ENCODE results near the gene RIPK1.
"Not testable (repeated sequence)": the region's sequence is repeated elsewhere in the genome, so short reads cannot be mapped to it uniquely, and the experiment has no call there.

RIPK1 gene

DNA sequence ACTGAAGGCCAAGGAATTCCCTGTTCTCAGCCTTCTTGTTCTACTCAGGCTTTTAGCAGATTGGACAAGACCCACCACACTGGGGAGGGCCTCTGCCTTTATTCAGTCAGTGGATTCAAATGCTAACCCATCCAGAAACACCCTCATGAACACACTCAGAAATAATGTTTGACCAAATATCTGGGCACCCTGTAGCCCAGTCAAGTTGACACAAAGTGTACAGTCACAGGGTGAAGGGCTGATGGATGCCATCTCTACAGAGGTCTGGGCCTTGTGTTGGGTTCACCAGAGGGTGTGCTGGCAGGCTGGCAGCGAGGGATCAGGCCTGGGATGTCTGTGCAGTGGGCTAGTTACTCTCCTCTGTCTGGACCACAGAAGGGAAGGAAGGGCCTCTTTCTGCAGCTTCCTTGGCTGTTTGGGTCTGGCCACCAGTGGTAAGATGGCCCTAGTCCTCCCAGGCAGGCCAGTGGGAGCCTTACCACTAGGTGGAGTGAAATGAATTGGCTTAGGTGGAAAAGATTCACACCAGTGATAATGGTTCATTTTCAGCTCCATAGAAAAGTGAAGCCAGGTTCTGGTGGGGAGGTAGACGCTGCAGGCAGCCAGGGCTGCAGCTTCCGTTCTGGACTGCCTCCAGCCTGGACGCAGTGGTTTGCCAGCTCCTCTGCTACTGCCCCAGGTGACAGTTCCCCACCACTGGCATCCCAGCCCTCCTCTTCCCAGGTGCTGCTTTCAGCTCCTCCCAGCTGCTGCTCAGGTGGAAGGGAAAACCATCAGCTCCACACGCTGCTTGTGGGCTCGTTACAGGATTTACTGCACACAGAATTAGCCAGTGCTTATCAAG lies 79.8 kb downstream of the RIPK1 start:
- no peak overlapping the region for H3K4me3 ChIP-seq (ENCODE audit: low read depth, low read length)
- TF ChIP-seq, protein P1, sequence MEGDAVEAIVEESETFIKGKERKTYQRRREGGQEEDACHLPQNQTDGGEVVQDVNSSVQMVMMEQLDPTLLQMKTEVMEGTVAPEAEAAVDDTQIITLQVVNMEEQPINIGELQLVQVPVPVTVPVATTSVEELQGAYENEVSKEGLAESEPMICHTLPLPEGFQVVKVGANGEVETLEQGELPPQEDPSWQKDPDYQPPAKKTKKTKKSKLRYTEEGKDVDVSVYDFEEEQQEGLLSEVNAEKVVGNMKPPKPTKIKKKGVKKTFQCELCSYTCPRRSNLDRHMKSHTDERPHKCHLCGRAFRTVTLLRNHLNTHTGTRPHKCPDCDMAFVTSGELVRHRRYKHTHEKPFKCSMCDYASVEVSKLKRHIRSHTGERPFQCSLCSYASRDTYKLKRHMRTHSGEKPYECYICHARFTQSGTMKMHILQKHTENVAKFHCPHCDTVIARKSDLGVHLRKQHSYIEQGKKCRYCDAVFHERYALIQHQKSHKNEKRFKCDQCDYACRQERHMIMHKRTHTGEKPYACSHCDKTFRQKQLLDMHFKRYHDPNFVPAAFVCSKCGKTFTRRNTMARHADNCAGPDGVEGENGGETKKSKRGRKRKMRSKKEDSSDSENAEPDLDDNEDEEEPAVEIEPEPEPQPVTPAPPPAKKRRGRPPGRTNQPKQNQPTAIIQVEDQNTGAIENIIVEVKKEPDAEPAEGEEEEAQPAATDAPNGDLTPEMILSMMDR (IDR thresholded peaks at IDR 0.05; ENCODE audit: low read depth, low read length) = no peak
- TF ChIP-seq MYC (IDR thresholded peaks at IDR 0.05; ENCODE audit: low read depth, low read length) = no peak
- TF ChIP-seq, protein P2, sequence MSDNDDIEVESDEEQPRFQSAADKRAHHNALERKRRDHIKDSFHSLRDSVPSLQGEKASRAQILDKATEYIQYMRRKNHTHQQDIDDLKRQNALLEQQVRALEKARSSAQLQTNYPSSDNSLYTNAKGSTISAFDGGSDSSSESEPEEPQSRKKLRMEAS (IDR thresholded peaks at IDR 0.05; ENCODE audit: low read depth, low read length) = no peak
- no peak for TF ChIP-seq POLR2A (IDR thresholded peaks at IDR 0.05; ENCODE audit: extremely low read depth, insufficient read length)
- no peak for DNase-seq (ENCODE audit: low read depth)

DNA sequence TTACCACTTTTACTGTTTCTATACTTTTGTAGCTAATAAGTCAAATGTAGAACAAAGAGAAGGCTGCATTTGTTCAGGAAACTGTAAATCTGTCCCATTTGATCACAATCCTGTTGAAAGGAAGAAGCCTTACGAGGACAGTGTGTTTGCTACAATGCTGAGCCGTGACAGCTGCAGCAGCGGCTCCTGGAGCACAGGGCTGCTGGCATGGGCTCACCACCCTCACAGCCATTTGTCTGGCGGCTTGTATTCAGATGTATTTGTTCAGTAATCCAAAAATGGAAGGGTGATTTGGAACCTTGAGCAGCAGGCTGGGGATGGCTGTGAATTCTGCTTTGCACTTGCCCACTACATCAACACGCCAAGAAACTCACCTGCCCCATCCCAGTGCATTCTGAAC lies 83.4 kb downstream of the RIPK1 start:
- TF ChIP-seq, protein P2 (IDR thresholded peaks at IDR 0.05; ENCODE audit: low read depth, low read length) = no peak
- TF ChIP-seq POLR2A (IDR thresholded peaks at IDR 0.05; ENCODE audit: extremely low read depth, insufficient read length) = no peak
- TF ChIP-seq MYC (IDR thresholded peaks at IDR 0.05; ENCODE audit: low read depth, low read length) = no peak
- TF ChIP-seq, protein P1 (IDR thresholded peaks at IDR 0.05; ENCODE audit: low read depth, low read length) = no peak
- H3K4me3 ChIP-seq (ENCODE audit: low read depth, low read length) = no peak overlapping the region
- no peak for DNase-seq (ENCODE audit: low read depth)

DNA sequence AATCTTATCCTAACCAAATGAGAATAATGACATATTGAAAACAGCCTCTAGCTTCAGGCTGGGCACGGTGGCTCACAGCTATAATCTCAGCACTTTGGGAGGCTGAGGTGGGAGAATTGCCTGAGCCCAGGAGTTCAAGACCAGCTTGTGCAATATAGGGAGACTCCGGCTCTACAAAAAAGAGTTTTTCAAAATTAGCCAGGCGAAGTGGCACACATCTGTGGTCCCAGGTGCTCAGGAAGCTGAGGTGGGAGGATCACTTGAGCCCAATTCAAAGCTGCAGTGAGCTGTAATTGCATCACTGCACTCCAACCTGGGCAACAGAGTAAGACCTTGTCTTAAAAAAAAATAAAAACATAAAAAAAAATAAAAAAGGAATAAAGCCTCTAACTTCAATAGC lies 84.4 kb downstream of the RIPK1 start:
- no peak for TF ChIP-seq MYC (IDR thresholded peaks at IDR 0.05; ENCODE audit: low read depth, low read length)
- DNase-seq (ENCODE audit: low read depth) = no peak
- no peak overlapping the region for H3K4me3 ChIP-seq (ENCODE audit: low read depth, low read length)

DNA sequence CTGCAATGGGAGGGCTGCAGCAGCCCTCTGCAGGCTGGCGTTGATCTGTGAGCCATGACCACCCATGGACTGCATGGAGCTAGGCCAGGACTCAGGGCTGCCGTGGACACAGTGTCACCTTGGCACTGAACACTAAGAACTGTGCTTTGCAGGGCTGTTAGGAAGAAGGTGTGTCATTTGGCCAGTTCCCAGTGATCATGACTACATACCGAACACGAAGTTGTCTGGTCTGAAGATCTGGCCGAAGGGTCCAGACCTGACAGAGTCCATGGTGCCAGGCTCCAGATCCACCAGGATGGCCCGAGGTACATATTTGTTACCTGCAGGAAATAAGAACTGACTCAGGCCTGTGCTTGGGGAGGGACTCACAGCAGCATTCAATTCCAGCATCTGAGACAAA lies 87.1 kb downstream of the RIPK1 start:
- H3K4me3 ChIP-seq (ENCODE audit: low read depth, low read length); DNase-seq (ENCODE audit: low read depth): not testable (repeated sequence)

DNA sequence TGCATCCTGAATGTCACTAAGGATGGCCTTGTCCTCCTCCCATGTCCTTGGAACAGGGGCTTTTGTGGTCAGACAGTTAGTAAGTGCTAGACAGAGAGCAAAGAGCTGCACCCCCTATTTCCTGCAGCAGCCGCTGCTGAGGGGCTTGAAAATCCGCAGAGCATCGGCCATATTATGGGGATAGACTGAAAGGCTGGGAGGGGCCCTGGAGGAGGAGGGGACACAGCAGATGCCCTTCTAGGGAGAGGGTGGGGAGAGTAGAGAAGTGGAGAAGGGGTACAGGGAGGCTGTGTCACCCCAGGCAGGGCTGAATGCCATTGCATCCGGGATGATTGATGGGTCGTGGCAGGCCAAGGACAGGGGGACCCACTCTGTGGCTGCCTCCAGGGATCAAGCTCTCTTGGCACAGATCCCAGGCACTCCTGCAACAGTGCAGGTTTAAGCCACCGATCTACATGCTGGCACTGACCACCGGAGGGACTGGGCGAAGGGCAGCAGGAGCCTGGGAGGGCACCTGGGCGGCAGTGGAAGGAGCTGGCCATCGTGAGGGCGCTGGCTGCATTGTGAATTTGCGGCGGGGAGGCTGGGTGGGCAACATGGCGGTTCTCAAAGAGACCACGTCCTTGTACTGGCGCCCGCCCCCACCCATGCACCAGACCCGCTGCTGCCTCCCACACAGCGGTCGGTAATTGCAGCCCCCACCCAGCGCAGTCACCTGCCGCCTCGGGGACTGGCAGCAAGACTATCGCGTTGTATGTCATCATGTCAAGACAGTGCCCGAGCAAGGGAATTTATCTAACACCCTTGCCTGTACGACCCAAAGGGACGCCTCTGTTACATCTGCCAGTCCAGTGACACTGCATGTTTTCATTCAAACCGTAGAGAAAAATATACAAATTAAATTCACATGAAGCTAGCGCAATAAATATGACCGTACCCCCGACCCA lies 88.2 kb downstream of the RIPK1 start:
- H3K4me3 ChIP-seq (ENCODE audit: low read depth, low read length) = peak overlapping the region; percentile 49
- peak; percentile 48 for DNase-seq (ENCODE audit: low read depth)

DNA sequence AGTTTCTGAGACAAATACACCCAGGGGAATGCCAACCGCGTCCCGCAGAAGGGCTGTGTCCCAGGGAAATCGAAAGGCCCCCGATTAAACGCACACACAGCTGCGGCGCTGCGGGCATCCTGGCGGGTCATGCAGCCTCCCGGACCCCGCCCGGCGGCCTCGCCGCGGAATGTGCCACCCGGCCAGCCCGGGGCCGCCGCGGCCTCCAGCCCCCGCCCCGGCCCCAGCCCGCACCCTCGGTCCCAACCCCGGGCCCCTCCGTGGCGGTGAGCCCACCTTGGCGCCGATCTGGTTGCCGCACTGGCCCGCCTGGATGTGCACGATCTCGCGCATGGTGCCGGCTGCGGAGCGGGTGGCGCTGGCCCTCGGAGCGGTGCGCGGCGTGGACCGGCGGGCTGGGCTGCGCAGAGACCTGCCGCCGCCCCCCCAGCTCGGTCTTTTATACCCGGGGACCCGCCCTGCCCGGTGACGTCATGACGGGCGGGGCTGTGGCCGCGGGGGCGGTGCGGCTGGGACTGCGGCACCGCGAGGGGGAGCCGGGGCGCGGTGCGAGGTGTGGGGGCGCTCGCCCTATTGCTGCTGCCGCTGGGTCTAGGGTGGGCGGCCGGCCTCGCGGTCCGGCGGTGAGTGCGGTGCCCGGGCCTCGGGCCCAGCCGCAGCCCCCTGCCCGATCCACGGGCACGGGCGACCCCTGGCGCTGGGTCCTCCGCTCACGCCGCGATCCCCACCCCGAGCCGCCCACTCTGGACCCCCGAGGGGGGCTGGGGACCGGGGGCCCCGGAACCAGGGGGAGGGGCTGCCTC lies 89.0 kb downstream of the RIPK1 start, which contains the start of gene TUBB2A:
TUBB2A (minus strand) TSS at position 414 of the 803 bp plus-strand sequence; CDS start at position 333, 81 bp downstream.
- TF ChIP-seq, protein P1 (IDR thresholded peaks at IDR 0.05; ENCODE audit: low read depth, low read length) = no peak
- TF ChIP-seq, protein P2 (IDR thresholded peaks at IDR 0.05; ENCODE audit: low read depth, low read length) = no peak
- no peak for TF ChIP-seq MYC (IDR thresholded peaks at IDR 0.05; ENCODE audit: low read depth, low read length)
- no peak for TF ChIP-seq POLR2A (IDR thresholded peaks at IDR 0.05; ENCODE audit: extremely low read depth, insufficient read length)
- H3K4me3 ChIP-seq (ENCODE audit: low read depth, low read length) = peak within 1 kb of the TSS; percentile 49
- DNase-seq (ENCODE audit: low read depth) = peak; percentile 71

Measured in NB4 (cell line).